ENCODE results near the gene CACNA2D3. TPM values are rescaled to one million over a fixed set of nuclear protein-coding genes. Genes with fewer than 3 reads are reported as not detected.

Gene CACNA2D3
- total RNA-seq, 1 experiment from 2014 or later, result not detected

DNA sequence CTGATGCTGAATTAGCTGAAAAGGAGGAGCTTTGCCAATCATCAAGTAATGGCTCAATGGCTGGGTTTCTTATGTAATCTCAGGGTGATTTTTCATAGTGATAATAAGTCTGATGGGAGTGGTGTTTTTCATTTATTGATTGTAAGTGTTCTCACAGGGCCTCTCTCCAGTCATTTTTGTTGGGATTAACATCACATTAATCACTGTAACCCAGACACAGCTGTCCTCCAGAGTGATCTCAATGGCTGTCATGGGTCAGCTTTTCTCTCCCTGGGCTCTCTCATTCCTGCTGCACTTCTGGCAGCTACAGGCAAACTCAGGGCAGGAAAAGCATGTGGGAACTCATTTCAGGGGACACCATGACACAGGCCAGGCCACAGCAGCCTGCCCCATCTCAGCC, 642.6 kb downstream of the CACNA2D3 start:
- Mint-ChIP-seq H3K27me3 (ENCODE audit: insufficient read depth, unreplicated experiment) (peaks cover 19% of the 10 kb centered on the region), H3K9me3 (ENCODE audit: unreplicated experiment) (no peaks in the 10 kb centered on the region), H3K4me3 (ENCODE audit: unreplicated experiment) (no peak overlapping the region), H3K36me3 (ENCODE audit: insufficient read depth, unreplicated experiment) (no peaks in the 10 kb centered on the region), H3K4me1 (ENCODE audit: low read depth, unreplicated experiment) (no peaks in the 10 kb centered on the region), H3K27ac (ENCODE audit: unreplicated experiment) (no peak overlapping the region)
- Histone ChIP-seq H3K9me3 (no peaks in the 10 kb centered on the region), H3K27me3 (replicated peaks; ENCODE audit: control insufficient read depth, insufficient read depth, low read length) (no peaks in the 10 kb centered on the region), H3K4me3 (ENCODE audit: low read depth, low read length) (no peak overlapping the region), H3K36me3 (ENCODE audit: control insufficient read depth, insufficient read depth, low read length) (no peaks in the 10 kb centered on the region), H3K4me1 (no peaks in the 10 kb centered on the region)
- TF ChIP-seq, protein P1, sequence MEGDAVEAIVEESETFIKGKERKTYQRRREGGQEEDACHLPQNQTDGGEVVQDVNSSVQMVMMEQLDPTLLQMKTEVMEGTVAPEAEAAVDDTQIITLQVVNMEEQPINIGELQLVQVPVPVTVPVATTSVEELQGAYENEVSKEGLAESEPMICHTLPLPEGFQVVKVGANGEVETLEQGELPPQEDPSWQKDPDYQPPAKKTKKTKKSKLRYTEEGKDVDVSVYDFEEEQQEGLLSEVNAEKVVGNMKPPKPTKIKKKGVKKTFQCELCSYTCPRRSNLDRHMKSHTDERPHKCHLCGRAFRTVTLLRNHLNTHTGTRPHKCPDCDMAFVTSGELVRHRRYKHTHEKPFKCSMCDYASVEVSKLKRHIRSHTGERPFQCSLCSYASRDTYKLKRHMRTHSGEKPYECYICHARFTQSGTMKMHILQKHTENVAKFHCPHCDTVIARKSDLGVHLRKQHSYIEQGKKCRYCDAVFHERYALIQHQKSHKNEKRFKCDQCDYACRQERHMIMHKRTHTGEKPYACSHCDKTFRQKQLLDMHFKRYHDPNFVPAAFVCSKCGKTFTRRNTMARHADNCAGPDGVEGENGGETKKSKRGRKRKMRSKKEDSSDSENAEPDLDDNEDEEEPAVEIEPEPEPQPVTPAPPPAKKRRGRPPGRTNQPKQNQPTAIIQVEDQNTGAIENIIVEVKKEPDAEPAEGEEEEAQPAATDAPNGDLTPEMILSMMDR (IDR thresholded peaks at IDR 0.05; ENCODE audit: insufficient read depth in 1 of 2, low read depth in 1 of 2, low read length in 1 of 2, severe bottlenecking in 1 of 2, unreplicated experiment in 1 of 2), result no peak
- ChIA-PET POLR2A (no interaction called here), CTCF (no interaction called here)
- intact Hi-C loops (cut with micrococcal nuclease; ENCODE audit: unreplicated experiment), result no loop called here
- no peak for DNase-seq
- no TSS peak for BruUV-seq (replicated peaks)

DNA sequence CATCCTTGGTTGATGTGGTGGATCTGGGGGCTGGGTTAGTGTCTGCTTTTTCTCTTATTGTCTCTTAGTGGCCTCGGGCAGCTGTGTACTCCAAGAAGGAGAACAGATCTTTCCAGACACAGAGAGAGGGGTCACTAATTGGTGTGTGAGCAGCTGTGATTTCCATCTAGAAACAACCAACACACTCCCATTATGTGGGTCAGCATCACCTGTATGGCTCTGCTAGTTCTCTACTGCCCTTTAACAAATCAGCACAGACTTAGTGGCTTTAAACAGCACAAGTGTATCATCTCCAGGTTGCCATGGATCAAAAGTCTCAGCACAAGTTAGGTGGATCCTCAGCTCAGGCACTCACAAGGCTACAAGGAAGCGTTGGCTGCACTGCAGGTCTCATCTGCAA, 648.7 kb downstream of the CACNA2D3 start:
- no peak for DNase-seq
- Histone ChIP-seq H3K4me1 (no peaks in the 10 kb centered on the region), H3K4me3 (ENCODE audit: low read depth, low read length) (no peak overlapping the region), H3K36me3 (ENCODE audit: control insufficient read depth, insufficient read depth, low read length) (no peaks in the 10 kb centered on the region), H3K9me3 (no peaks in the 10 kb centered on the region), H3K27me3 (replicated peaks; ENCODE audit: control insufficient read depth, insufficient read depth, low read length) (no peaks in the 10 kb centered on the region; the same call in 1 of the 2 replicates)
- TF ChIP-seq, protein P1 (IDR thresholded peaks at IDR 0.05; ENCODE audit: insufficient read depth in 1 of 2, low read depth in 1 of 2, low read length in 1 of 2, severe bottlenecking in 1 of 2, unreplicated experiment in 1 of 2), result no peak
- intact Hi-C loops (cut with micrococcal nuclease; ENCODE audit: unreplicated experiment), result no loop called here
- no TSS peak for BruUV-seq (replicated peaks)
- H3K27ac Mint-ChIP-seq (ENCODE audit: unreplicated experiment), result no peak overlapping the region
- peaks cover 9% of the 10 kb centered on the region for H3K27me3 Mint-ChIP-seq (ENCODE audit: insufficient read depth, unreplicated experiment)
- H3K4me3 Mint-ChIP-seq (ENCODE audit: unreplicated experiment), result no peak overlapping the region
- ChIA-PET POLR2A (no interaction called here), CTCF (no interaction called here)
- H3K4me1 Mint-ChIP-seq (ENCODE audit: low read depth, unreplicated experiment), result no peaks in the 10 kb centered on the region
- H3K36me3 Mint-ChIP-seq (ENCODE audit: insufficient read depth, unreplicated experiment), result no peaks in the 10 kb centered on the region
- no peaks in the 10 kb centered on the region for H3K9me3 Mint-ChIP-seq (ENCODE audit: unreplicated experiment)

DNA sequence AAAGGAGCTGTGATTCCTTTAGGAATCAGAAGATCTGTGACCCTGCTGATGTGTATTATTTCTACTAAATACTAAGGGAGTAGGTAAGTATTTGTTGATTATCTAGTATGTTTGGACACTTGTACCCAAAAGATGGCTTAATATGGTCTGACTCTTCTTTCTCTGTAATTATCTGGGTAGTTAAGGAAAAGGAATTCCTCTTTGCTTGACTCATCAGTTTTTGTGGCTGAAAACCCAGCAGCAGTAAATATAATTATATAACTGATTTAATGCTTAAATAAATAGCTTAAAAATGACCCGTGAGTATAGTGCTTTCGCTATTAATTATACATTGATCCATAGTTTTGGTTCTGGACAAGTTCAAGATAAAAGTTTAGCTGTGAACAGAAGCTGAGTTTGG, 649.7 kb downstream of the CACNA2D3 start:
- no peaks in the 10 kb centered on the region for H3K4me1 Mint-ChIP-seq (ENCODE audit: low read depth, unreplicated experiment)
- H3K9me3 Mint-ChIP-seq (ENCODE audit: unreplicated experiment), result no peaks in the 10 kb centered on the region
- intact Hi-C loops (cut with micrococcal nuclease; ENCODE audit: unreplicated experiment), result no loop called here
- no peaks in the 10 kb centered on the region for H3K36me3 Mint-ChIP-seq (ENCODE audit: insufficient read depth, unreplicated experiment)
- BruUV-seq (replicated peaks), result no TSS peak
- CTCF ChIA-PET, result no interaction called here
- Histone ChIP-seq H3K9me3 (no peaks in the 10 kb centered on the region), H3K36me3 (ENCODE audit: control insufficient read depth, insufficient read depth, low read length) (no peaks in the 10 kb centered on the region), H3K4me1 (no peaks in the 10 kb centered on the region), H3K4me3 (ENCODE audit: low read depth, low read length) (no peak overlapping the region), H3K27me3 (replicated peaks; ENCODE audit: control insufficient read depth, insufficient read depth, low read length) (no peaks in the 10 kb centered on the region; the same call in 1 of the 2 replicates)
- H3K27me3 Mint-ChIP-seq (ENCODE audit: insufficient read depth, unreplicated experiment), result peaks cover 16% of the 10 kb centered on the region
- TF ChIP-seq, protein P1 (IDR thresholded peaks at IDR 0.05; ENCODE audit: insufficient read depth in 1 of 2, low read depth in 1 of 2, low read length in 1 of 2, severe bottlenecking in 1 of 2, unreplicated experiment in 1 of 2), result no peak
- H3K27ac Mint-ChIP-seq (ENCODE audit: unreplicated experiment), result no peak overlapping the region
- no peak for DNase-seq
- POLR2A ChIA-PET, result no interaction called here
- no peak overlapping the region for H3K4me3 Mint-ChIP-seq (ENCODE audit: unreplicated experiment)

Data from Caco-2 (cell line).